NCI-H226 (cell line): ENCODE measurements around the gene SPATA32.

Experiments
- DNase-seq: peaks from one replicate; pipeline ENCODE4 v3.0.0-alpha.2; 2015

The SPATA32 gene

GRCh38 chr17:45246338-45246737, 15.6 kb downstream of the SPATA32 start:
- DNase-seq: no peak

- DNase-seq: no peak
These were observed 16.9 kb downstream of the SPATA32 start for GRCh38 chr17:45244725-45245656.

DNA sequence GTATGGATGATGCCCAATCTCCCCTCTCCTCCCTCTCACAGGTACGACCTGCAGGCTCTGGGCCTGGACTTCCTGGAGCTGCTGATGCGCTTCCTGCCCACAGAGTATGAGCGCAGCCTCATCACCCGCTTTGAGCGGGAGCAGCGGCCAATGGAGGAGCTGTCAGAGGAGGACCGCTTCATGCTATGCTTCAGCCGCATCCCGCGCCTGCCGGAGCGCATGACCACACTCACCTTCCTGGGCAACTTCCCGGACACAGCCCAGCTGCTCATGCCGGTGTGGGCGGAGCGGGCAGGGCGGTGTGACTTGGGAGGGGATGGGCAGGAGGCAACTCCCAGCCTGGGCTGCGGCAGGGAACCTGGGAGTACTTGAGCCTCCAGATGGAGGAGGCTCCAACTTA, 18.1 kb downstream of the SPATA32 start:
- DNase-seq: no peak

GRCh38 chr17:45242029-45242414, 19.9 kb downstream of the SPATA32 start:
- DNase-seq: no peak

- DNase-seq: no peak
These were observed 20.4 kb downstream of the SPATA32 start for GRCh38 chr17:45241328-45242028.

GRCh38 chr17:45240905-45241327, 21.0 kb downstream of the SPATA32 start:
- DNase-seq: no peak

DNA sequence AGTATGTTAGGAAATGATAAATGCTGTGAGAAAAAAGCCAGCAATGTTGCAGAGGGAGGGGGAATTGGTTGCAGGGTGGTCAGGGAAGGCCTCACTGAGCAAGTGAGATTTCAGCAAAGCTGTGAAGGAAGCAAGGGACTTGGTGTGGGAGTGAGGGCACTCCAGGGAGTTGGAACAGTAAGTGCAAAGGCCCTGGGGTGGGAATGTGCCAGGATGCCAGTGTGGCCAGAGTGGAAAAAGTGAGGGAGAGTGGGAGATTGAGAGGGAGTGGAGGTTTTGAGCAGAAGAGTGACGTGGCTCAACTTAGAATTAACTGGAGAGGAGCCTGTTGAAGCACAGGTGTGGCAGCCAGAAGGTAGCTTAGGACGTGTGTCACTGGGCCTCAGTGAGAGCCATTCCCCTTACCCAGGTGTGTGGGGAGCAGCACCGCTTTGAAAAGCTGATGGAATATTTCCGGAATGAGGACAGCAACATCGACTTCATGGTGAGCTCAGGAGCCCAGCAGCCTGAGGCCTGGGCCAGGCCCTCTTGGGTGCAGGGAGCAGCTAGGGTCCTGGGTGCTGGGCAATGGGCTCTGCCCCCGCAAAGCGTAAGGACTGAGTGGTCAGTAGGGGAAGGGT, 23.6 kb downstream of the SPATA32 start:
- DNase-seq: no peak

DNA sequence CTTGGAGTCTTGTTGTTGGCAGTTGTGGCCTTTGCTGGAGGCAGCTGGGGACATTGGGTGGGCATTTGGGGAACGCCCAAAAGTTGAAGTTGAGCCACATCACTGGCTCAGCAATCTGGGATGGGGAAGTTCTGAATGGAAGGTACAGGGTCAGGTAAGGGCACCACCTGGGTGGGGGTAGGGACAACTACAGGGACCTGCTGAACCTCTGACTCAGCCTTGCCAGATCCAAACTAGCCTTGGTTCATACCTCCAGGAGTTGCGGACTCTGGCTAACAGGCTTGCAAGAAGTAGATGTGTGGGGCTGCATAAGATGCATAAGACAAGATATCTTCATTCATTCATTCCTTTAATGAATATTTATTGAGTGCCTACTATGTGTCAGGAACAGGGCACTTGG, 24.2 kb downstream of the SPATA32 start:
- no peak for DNase-seq

- DNase-seq: no peak
These were observed 25.6 kb downstream of the SPATA32 start for GRCh38 chr17:45236282-45236606.

GRCh38 chr17:45235416-45236281, 26.2 kb downstream of the SPATA32 start:
- DNase-seq: no peak

- DNase-seq: no peak
These were observed 27.1 kb downstream of the SPATA32 start for GRCh38 chr17:45234641-45235415.

DNA sequence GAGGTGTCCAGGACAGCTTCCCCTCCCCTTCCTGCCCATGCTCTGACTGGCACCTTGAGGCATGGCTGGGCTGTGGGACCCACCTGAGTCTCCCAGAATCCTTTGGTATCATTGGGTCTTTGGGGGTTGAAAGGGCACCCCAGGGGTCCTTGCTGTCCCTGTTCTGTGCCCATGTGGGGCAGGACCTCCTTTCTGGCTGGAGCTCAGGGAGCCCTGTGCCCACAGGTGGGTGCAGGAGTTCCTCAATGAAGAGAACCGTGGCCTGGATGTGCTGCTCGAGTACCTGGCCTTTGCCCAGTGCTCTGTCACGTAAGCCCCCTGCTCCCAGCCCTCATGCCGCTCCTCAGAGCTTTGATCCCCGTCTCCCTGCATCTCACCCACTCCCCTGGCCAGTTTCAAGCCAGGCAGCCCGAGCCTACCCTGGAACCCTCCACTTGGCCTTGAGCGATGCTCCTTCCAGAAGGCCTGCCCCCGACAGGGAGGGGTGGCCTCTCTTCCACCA, 28.4 kb downstream of the SPATA32 start:
- no peak for DNase-seq

- no peak for DNase-seq
These were observed 29.1 kb downstream of the SPATA32 start for GRCh38 chr17:45232514-45233422.

DNA sequence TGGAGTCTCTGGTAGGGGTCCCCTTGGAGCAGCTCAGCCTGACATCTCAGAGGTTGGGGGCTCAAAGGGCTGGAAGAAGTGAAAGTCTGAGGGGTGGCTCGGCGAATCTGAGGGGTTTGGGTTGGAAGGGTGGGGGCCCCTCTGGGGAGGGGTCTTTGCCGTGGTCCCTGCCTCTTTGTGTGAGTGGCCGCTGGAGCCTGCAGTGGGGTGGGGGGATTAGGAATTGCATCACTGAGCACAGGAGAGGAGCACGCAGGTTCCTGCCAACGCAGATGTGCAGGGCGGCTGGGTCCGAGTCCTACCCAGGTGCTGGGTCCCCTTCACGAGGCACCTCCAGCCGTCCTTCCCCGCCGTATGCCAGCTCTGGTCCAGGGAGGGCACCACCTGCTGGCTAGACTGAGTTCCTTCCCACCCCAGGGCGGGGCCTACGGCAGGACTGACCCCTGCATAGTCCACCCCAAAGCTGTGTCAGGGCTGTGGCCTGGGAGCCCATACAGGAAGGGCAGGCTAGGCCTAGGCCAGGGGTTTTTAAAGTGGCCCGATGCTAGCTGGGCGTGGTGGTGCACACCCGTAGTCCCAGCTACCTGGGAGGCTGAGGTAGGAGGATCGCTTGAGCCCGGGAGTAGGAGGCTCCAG, 30.3 kb downstream of the SPATA32 start:
- no peak for DNase-seq

- no peak for DNase-seq
These were observed 31.0 kb downstream of the SPATA32 start for GRCh38 chr17:45230787-45231480.

DNA sequence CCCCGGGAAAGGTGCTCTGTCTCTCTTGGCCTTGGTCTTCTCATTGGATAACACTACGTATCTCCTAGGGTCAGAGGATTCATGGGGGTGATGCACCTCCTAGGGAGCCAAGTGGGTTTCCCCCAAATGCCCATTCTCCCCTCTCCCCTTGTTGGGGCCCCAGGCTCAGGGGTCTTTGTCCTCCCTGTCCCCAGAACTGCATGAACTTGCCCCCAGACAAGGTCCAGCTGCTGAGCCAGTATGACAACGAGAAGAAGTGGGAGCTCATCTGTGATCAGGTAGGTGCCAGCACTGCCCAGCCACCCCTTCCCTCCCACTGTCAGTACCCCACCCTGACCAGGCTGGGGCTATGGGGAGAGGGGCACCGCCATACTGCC, 31.5 kb downstream of the SPATA32 start:
- no peak for DNase-seq

GRCh38 chr17:45229681-45230409, 32.0 kb downstream of the SPATA32 start:
- no peak for DNase-seq

DNA sequence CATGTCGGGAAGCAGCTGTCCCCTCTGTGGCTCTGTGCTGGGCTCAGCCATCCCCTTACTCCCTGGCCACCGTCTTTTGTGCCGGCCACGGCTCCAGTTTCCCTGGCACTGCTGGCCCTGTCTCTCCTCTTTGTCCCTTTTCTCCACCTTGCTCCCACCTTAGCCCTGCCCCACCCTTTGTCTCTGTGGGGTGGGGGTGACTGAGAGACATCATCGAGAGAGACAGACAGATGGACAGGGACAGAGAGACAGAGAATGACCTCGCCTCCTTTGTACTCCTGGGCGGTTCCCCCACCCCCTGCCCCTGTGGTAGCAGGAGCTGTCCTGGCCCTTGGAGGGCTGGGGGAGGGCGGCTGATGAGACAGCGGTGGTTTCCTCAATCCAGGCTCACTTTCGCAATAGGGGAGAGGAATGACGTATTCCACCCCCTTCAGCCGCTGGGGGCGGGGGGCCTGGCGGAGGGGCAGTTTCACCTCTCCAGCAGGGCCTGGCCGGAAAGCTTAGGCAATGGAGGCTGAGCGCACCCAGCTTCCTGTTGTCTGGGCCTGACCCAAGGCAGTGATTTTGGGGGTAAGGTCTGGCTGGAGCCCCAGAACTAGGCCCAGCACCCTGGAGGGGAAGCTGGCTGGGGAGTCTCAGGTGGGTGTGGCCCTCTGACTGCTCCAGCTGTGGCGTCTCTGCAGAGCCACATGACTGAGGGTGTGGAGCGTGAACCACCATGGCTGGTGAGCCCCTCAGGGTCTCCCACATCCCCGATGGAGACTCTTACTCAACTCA, 32.9 kb downstream of the SPATA32 start:
- DNase-seq: peak; percentile 93
